Activated naive CD8-positive, alpha-beta T cell treated with anti-CD3 and anti-CD28 coated beads, Interleukin-2, amount 50 U/mL, for 24 hours (primary cell): Measurements from ENCODE around the gene DCAF16.

Experiments used
- ATAC-seq: fragments of 150-1000 bp; cut with Tn5 transposase; one replicate; pipeline ENCODE4 v1.10.0; 2021
- DNase-seq: peaks from one replicate; pipeline ENCODE4 v3.0.0; 2021
- H3K27ac Mint-ChIP-seq: one replicate; pipeline ENCODE4 v1.8.0; 2021; ENCODE audit warnings: mild to moderate bottlenecking, mixed read lengths
- H3K27me3 Mint-ChIP-seq: one replicate; pipeline ENCODE4 v1.8.0; 2021; ENCODE audit warnings: mixed read lengths
- H3K36me3 Mint-ChIP-seq: one replicate; pipeline ENCODE4 v1.8.0; 2021; ENCODE audit warnings: low read depth, mixed read lengths
- H3K4me1 Mint-ChIP-seq: one replicate; pipeline ENCODE4 v1.8.0; 2021; ENCODE audit warnings: mixed read lengths
- H3K4me3 Mint-ChIP-seq: one replicate; pipeline ENCODE4 v1.8.0; 2021; ENCODE audit warnings: mild to moderate bottlenecking, moderate library complexity, mixed read lengths
- H3K9me3 Mint-ChIP-seq: one replicate; pipeline ENCODE4 v1.8.0; 2021; ENCODE audit warnings: mixed read lengths

Gene DCAF16

GRCh38 chr4:17807446-17807845 lies 3.1 kb downstream of the DCAF16 start:
- ATAC-seq (no peak), DNase-seq (no peak)
- H3K4me1 Mint-ChIP-seq, result peaks cover 51% of the 10 kb centered on the region
- peak overlapping the region; percentile 95 for H3K4me3 Mint-ChIP-seq
- peaks cover 2% of the 10 kb centered on the region for H3K27me3 Mint-ChIP-seq
- peaks cover 52% of the 10 kb centered on the region for H3K36me3 Mint-ChIP-seq
- no peak overlapping the region for H3K27ac Mint-ChIP-seq
- H3K9me3 Mint-ChIP-seq, result no peaks in the 10 kb centered on the region

- H3K9me3 Mint-ChIP-seq, result no peaks in the 10 kb centered on the region
- no peak overlapping the region for H3K4me3 Mint-ChIP-seq
- peaks cover 56% of the 10 kb centered on the region for H3K36me3 Mint-ChIP-seq
- ATAC-seq (no peak), DNase-seq (no peak)
- H3K27ac Mint-ChIP-seq, result peak overlapping the region; percentile 39
- peaks cover 2% of the 10 kb centered on the region for H3K27me3 Mint-ChIP-seq
- H3K4me1 Mint-ChIP-seq, result peaks cover 43% of the 10 kb centered on the region
These were observed 4.9 kb downstream of the DCAF16 start for GRCh38 chr4:17805580-17806155.

GRCh38 chr4:17797808-17798207 lies 12.7 kb downstream of the DCAF16 start:
- Mint-ChIP-seq H3K36me3 (peaks cover 33% of the 10 kb centered on the region), H3K4me3 (no peak overlapping the region), H3K27me3 (no peaks in the 10 kb centered on the region), H3K9me3 (no peaks in the 10 kb centered on the region), H3K4me1 (peaks cover 4% of the 10 kb centered on the region), H3K27ac (no peak overlapping the region)
- ATAC-seq (no peak), DNase-seq (no peak)

GRCh38 chr4:17794730-17795129 lies 15.8 kb downstream of the DCAF16 start:
- peaks cover 30% of the 10 kb centered on the region for H3K36me3 Mint-ChIP-seq
- H3K4me3 Mint-ChIP-seq, result no peak overlapping the region
- no peak overlapping the region for H3K27ac Mint-ChIP-seq
- no peak for ATAC-seq
- H3K9me3 Mint-ChIP-seq, result no peaks in the 10 kb centered on the region
- no peak for DNase-seq
- H3K4me1 Mint-ChIP-seq, result peaks cover 3% of the 10 kb centered on the region
- H3K27me3 Mint-ChIP-seq, result no peaks in the 10 kb centered on the region

GRCh38 chr4:17788956-17789355 lies 21.6 kb downstream of the DCAF16 start:
- no peak for ATAC-seq
- DNase-seq, result no peak
- Mint-ChIP-seq H3K4me3 (no peak overlapping the region), H3K36me3 (peaks cover 27% of the 10 kb centered on the region), H3K27ac (no peak overlapping the region), H3K9me3 (no peaks in the 10 kb centered on the region), H3K4me1 (peaks cover 18% of the 10 kb centered on the region), H3K27me3 (no peaks in the 10 kb centered on the region)

GRCh38 chr4:17787315-17787714 lies 23.2 kb downstream of the DCAF16 start:
- H3K27ac Mint-ChIP-seq, result peak overlapping the region; percentile 17
- ATAC-seq (peak; percentile 80), DNase-seq (no peak)
- H3K27me3 Mint-ChIP-seq, result peaks cover 3% of the 10 kb centered on the region
- peaks cover 20% of the 10 kb centered on the region for H3K36me3 Mint-ChIP-seq
- H3K9me3 Mint-ChIP-seq, result no peaks in the 10 kb centered on the region
- peaks cover 18% of the 10 kb centered on the region for H3K4me1 Mint-ChIP-seq
- no peak overlapping the region for H3K4me3 Mint-ChIP-seq

- Mint-ChIP-seq H3K9me3 (no peaks in the 10 kb centered on the region), H3K27ac (no peak overlapping the region), H3K27me3 (peaks cover 10% of the 10 kb centered on the region), H3K36me3 (peaks cover 14% of the 10 kb centered on the region), H3K4me3 (no peak overlapping the region), H3K4me1 (peaks cover 25% of the 10 kb centered on the region)
- DNase-seq (no peak), ATAC-seq (peak; percentile 55)
These were observed 24.0 kb downstream of the DCAF16 start for GRCh38 chr4:17786567-17786966.

GRCh38 chr4:17785858-17786257 lies 24.7 kb downstream of the DCAF16 start:
- H3K27ac Mint-ChIP-seq, result no peak overlapping the region
- no peak for DNase-seq
- peaks cover 28% of the 10 kb centered on the region for H3K4me1 Mint-ChIP-seq
- no peak for ATAC-seq
- no peak overlapping the region for H3K4me3 Mint-ChIP-seq
- H3K9me3 Mint-ChIP-seq, result no peaks in the 10 kb centered on the region
- H3K27me3 Mint-ChIP-seq, result peaks cover 13% of the 10 kb centered on the region
- H3K36me3 Mint-ChIP-seq, result peaks cover 9% of the 10 kb centered on the region

- H3K4me3 Mint-ChIP-seq, result peak within 1 kb of the TSS; percentile 44
- peaks cover under 1% of the 10 kb centered on the region for H3K36me3 Mint-ChIP-seq
- peaks cover 18% of the 10 kb centered on the region for H3K4me1 Mint-ChIP-seq
- H3K9me3 Mint-ChIP-seq, result no peaks in the 10 kb centered on the region
- H3K27ac Mint-ChIP-seq, result no peak within 1 kb of the TSS
- ATAC-seq (peak; percentile 16), DNase-seq (peak; percentile 17)
- peaks cover 48% of the 10 kb centered on the region for H3K27me3 Mint-ChIP-seq
These were observed 29.0 kb downstream of the DCAF16 start, which contains the start of gene FAM184B for GRCh38 chr4:17781300-17782287. Gene FAM184B, minus strand, starts transcription at chr4:17781621. Its CDS starts 322 bp downstream, at chr4:17781299.

- Mint-ChIP-seq H3K4me1 (peaks cover 14% of the 10 kb centered on the region), H3K9me3 (no peaks in the 10 kb centered on the region), H3K36me3 (no peaks in the 10 kb centered on the region), H3K27ac (no peak overlapping the region), H3K27me3 (peaks cover 48% of the 10 kb centered on the region), H3K4me3 (peak overlapping the region; percentile 13)
- no peak for DNase-seq
- ATAC-seq, result no peak
These were observed 29.9 kb downstream of the DCAF16 start for GRCh38 chr4:17780501-17781299.

- peaks cover 14% of the 10 kb centered on the region for H3K4me1 Mint-ChIP-seq
- H3K4me3 Mint-ChIP-seq, result no peak overlapping the region
- H3K27ac Mint-ChIP-seq, result no peak overlapping the region
- no peak for ATAC-seq
- H3K27me3 Mint-ChIP-seq, result peaks cover 48% of the 10 kb centered on the region
- no peaks in the 10 kb centered on the region for H3K9me3 Mint-ChIP-seq
- H3K36me3 Mint-ChIP-seq, result no peaks in the 10 kb centered on the region
- no peak for DNase-seq
These were observed 32.1 kb downstream of the DCAF16 start for GRCh38 chr4:17778431-17778830.

GRCh38 chr4:17773135-17773698 lies 37.3 kb downstream of the DCAF16 start:
- peaks cover 11% of the 10 kb centered on the region for H3K27me3 Mint-ChIP-seq
- no peaks in the 10 kb centered on the region for H3K36me3 Mint-ChIP-seq
- DNase-seq, result no peak
- no peaks in the 10 kb centered on the region for H3K4me1 Mint-ChIP-seq
- H3K27ac Mint-ChIP-seq, result no peak overlapping the region
- no peaks in the 10 kb centered on the region for H3K9me3 Mint-ChIP-seq
- H3K4me3 Mint-ChIP-seq, result no peak overlapping the region
- no peak for ATAC-seq

- H3K4me1 Mint-ChIP-seq, result no peaks in the 10 kb centered on the region
- DNase-seq (no peak), ATAC-seq (no peak)
- no peaks in the 10 kb centered on the region for H3K27me3 Mint-ChIP-seq
- H3K36me3 Mint-ChIP-seq, result no peaks in the 10 kb centered on the region
- H3K27ac Mint-ChIP-seq, result no peak overlapping the region
- H3K9me3 Mint-ChIP-seq, result no peaks in the 10 kb centered on the region
- no peak overlapping the region for H3K4me3 Mint-ChIP-seq
These were observed 39.2 kb downstream of the DCAF16 start for GRCh38 chr4:17771284-17771908.

- ATAC-seq, result no peak
- H3K27ac Mint-ChIP-seq, result no peak overlapping the region
- peaks cover under 1% of the 10 kb centered on the region for H3K4me1 Mint-ChIP-seq
- no peak overlapping the region for H3K4me3 Mint-ChIP-seq
- no peaks in the 10 kb centered on the region for H3K36me3 Mint-ChIP-seq
- H3K9me3 Mint-ChIP-seq, result peaks cover 5% of the 10 kb centered on the region
- H3K27me3 Mint-ChIP-seq, result no peaks in the 10 kb centered on the region
- no peak for DNase-seq
These were observed 39.7 kb downstream of the DCAF16 start for GRCh38 chr4:17770845-17771244.
